Mesodermal cell (in vitro differentiated cells): ENCODE results near the gene GPD2.
"Not testable (repeated sequence)": the region's sequence is repeated elsewhere in the genome, so short reads cannot be mapped to it uniquely, and the experiment has no call there.

Experiments
- H3K27ac ChIP-seq: 2 replicates; pipeline ENCODE4 v1.7.0; 2013; ENCODE audit warnings: mild to moderate bottlenecking, low read depth, low read length, moderate library complexity; ENCODE audit not compliant: severe bottlenecking
- H3K36me3 ChIP-seq: 2 replicates; pipeline ENCODE4 v1.7.1; 2013; ENCODE audit warnings: mild to moderate bottlenecking, low read length, moderate library complexity; ENCODE audit not compliant: control insufficient read depth, insufficient read depth
- H3K4me1 ChIP-seq: one replicate; pipeline ENCODE4 v1.7.1; 2013; ENCODE audit warnings: mild to moderate bottlenecking, low read length; ENCODE audit not compliant: insufficient read depth, control insufficient read depth, poor library complexity, severe bottlenecking
- H3K4me3 ChIP-seq: 2 replicates; pipeline ENCODE4 v1.7.0; 2013; ENCODE audit warnings: low read length, control low read depth, mild to moderate bottlenecking; ENCODE audit not compliant: insufficient read depth, poor library complexity, severe bottlenecking; ENCODE audit errors: extremely low read depth
- H3K9me3 ChIP-seq: 2 replicates; pipeline ENCODE4 v1.7.1; 2013; ENCODE audit warnings: mild to moderate bottlenecking, low read length, moderate library complexity; ENCODE audit not compliant: control insufficient read depth
- WGBS, 2 experiments: methylation state at CpG; one replicate each; pipeline ENCODE4 v1.1.5; 2013; ENCODE audit warnings: missing lambda C conversion rate in 2 of 2; ENCODE audit not compliant: insufficient coverage in 2 of 2; 5-methylcytosine and 5-hydroxymethylcytosine counted together

The GPD2 gene

GRCh38 chr2:156589381-156590079 is 153.4 kb downstream of the GPD2 start:
- Histone ChIP-seq H3K4me3 (no peak overlapping the region), H3K36me3 (no peaks in the 10 kb centered on the region), H3K27ac (no peak overlapping the region), H3K4me1 (no peaks in the 10 kb centered on the region), H3K9me3 (no peaks in the 10 kb centered on the region)
- WGBS, 2 experiments = 49 to 55% methylated on average over 7 to 8 of the region's 10 CpGs

GRCh38 chr2:156590085-156590739 is 154.0 kb downstream of the GPD2 start:
- Histone ChIP-seq H3K27ac (no peak overlapping the region), H3K4me3 (no peak overlapping the region), H3K4me1 (no peaks in the 10 kb centered on the region), H3K36me3 (no peaks in the 10 kb centered on the region), H3K9me3 (no peaks in the 10 kb centered on the region)
- 57 to 70% methylated on average over 1 of the region's 2 CpGs for WGBS, 2 experiments

DNA sequence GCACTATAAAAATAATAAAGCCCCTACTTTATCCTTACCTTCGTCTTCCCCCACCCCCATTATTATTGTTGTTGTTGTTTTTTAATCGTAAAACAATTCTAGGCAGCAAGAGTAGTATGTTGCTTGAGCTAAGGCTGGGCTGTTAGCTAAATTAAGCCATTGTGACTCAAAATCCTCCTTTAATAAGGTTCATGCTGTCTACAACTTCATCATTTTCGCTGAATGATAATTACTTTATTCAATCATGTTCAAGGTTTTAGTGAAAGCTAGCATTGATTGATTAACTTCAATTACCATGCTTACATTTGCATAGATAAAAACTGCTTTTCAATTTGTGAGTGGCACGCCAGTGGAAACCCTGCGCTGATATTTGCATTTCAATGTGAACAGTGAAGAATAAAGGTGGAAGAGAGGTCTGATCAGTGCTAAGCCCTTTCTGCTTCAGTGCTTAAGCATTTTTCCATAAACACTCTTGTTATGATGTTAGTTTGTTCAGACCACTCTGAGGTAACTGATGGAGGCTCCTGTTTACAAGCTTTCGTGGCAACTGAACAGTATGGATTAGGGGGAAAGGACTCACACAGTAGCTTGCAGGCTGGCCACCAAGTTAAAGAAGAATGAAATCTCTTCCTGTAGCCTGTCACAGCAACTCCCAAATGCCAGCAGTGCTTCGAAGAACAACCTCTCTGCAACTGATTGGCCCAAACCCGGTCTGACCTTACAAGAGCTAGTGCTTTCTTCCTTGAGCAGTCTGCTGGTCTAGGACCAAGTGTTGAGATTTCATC is 156.8 kb downstream of the GPD2 start:
- Histone ChIP-seq H3K4me1 (no peaks in the 10 kb centered on the region), H3K4me3 (no peak overlapping the region), H3K9me3 (no peaks in the 10 kb centered on the region), H3K27ac (peak overlapping the region; percentile 48), H3K36me3 (no peaks in the 10 kb centered on the region)
- 15 to 18% methylated on average over 2 of the region's 8 CpGs for WGBS, 2 experiments

DNA sequence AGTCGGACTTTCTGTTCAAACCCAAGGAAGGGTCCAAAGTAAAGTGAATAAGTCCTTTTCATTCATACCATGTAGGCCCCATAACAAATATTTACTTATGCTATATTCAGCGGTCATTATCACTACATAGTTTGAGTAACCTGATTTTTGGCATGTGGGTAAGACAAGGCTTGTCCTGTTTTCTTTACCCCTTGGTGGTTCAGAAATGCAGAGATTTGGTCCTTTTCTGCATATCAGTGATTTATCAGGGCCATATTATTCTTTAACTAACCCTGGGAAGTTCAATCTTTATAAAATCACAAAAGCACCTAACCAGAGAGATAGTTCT is 157.4 kb downstream of the GPD2 start:
- H3K36me3 ChIP-seq = no peaks in the 10 kb centered on the region
- no peak overlapping the region for H3K27ac ChIP-seq
- 63 to 80% methylated on average over 1 of the region's 2 CpGs for WGBS, 2 experiments
- no peaks in the 10 kb centered on the region for H3K9me3 ChIP-seq
- no peaks in the 10 kb centered on the region for H3K4me1 ChIP-seq
- no peak overlapping the region for H3K4me3 ChIP-seq

GRCh38 chr2:156598563-156598962 is 162.4 kb downstream of the GPD2 start:
- no peaks in the 10 kb centered on the region for H3K4me1 ChIP-seq
- H3K4me3 ChIP-seq = no peak overlapping the region
- H3K27ac ChIP-seq = no peak overlapping the region
- WGBS, 2 experiments = no CpG with 5 or more reads among the region's 1 CpG
- no peaks in the 10 kb centered on the region for H3K36me3 ChIP-seq
- no peaks in the 10 kb centered on the region for H3K9me3 ChIP-seq

GRCh38 chr2:156600196-156600595 is 164.0 kb downstream of the GPD2 start:
- H3K4me3 ChIP-seq = no peak overlapping the region

GRCh38 chr2:156601855-156602551 is 165.8 kb downstream of the GPD2 start:
- Histone ChIP-seq H3K9me3 (no peaks in the 10 kb centered on the region), H3K36me3 (no peaks in the 10 kb centered on the region), H3K4me3 (no peak overlapping the region), H3K27ac (no peak overlapping the region), H3K4me1 (no peaks in the 10 kb centered on the region)
- WGBS, 2 experiments = 77 to 100% methylated on average over 1 to 4 of the region's 6 CpGs

More at GRCh38 chr2:156600196-156600595, 164.0 kb downstream of the GPD2 start:
- Histone ChIP-seq H3K36me3 (no peaks in the 10 kb centered on the region), H3K9me3 (no peaks in the 10 kb centered on the region), H3K4me1 (no peaks in the 10 kb centered on the region), H3K27ac (no peak overlapping the region)
- WGBS, 2 experiments = no CpG with 5 or more reads among the region's 3 CpGs

GRCh38 chr2:156602552-156602933 is 166.4 kb downstream of the GPD2 start:
- Histone ChIP-seq H3K27ac (no peak overlapping the region), H3K4me1 (no peaks in the 10 kb centered on the region), H3K9me3 (no peaks in the 10 kb centered on the region), H3K36me3 (no peaks in the 10 kb centered on the region), H3K4me3 (no peak overlapping the region)

GRCh38 chr2:156615836-156616322 is 179.7 kb downstream of the GPD2 start:
- 75 to 88% methylated on average over 2 of the region's 2 CpGs for WGBS, 2 experiments
- H3K36me3 ChIP-seq = no peaks in the 10 kb centered on the region

DNA sequence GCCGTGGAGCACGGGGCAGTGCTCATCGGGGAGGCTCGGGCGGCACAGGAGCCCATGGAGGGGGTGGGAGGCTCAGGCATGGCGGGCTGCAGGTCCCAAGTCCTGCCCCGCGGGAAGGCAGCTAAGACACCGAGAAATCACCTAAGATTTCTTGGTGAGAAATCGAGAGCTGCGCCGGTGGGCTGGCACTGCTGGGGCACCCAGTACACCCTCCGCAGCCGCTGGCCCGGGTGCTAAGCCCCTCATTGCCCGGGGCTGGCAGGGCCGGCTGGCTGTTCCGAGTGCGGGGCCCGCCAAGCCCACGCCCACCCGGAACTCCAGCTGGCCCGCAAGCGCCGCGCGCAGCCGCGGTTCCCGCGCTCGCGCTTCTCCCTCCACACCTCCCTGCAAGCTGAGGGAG is 181.9 kb downstream of the GPD2 start:
- WGBS, 2 experiments = 96 to 98% methylated on average over 8 to 26 of the region's 33 CpGs
- H3K36me3 ChIP-seq, H3K4me1 ChIP-seq, H3K4me3 ChIP-seq, H3K9me3 ChIP-seq, H3K27ac ChIP-seq: not testable (repeated sequence)

More at GRCh38 chr2:156615836-156616322, 179.7 kb downstream of the GPD2 start:
- Histone ChIP-seq H3K4me1 (no peaks in the 10 kb centered on the region), H3K27ac (no peak overlapping the region), H3K9me3 (no peaks in the 10 kb centered on the region), H3K4me3 (no peak overlapping the region)
